ENCODE data around the gene PARP15.

Gene PARP15

GRCh38 chr3:122576174-122576940, 1.1 kb upstream of the PARP15 start:
- DNase-seq: no peak

GRCh38 chr3:122578069-122578740, 755 bp downstream of the PARP15 start:
- no peak for DNase-seq

DNA sequence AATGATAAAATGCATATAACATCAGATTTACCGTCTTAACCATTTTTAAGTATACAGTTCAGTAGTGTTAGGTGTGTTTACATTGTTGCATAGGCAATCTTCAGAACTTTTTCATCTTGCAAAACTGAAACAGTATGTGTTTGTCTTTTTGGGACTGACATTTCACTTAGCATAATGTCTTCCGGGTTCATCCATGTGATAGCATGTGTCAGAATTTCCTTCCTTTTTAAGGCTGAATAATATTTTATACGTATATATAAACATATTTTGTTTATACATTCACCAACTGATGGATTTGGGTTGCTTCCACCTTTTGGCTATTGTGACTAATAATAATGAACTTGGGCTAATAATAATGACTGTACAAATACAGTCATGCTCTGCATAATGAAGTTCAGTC, 3.0 kb downstream of the PARP15 start:
- DNase-seq: no peak

DNA sequence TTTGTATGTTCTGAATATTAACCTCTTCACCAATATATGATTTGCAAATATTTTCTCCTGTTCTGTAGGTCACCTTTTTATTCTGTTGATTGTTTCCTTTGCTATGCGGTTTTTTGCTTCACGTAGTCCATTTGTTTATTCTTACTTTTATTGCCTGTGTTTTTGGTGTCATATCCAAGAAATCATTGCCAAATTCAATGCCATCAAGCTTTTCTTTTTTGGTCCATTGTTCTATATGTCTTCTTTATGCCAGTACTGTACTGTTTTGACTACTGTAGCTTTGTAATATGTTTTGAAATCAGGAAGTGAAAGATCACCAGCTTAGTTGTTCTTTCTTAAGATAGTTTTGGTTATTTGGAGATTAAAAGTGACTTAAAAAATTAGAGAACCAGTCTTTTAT, 4.2 kb downstream of the PARP15 start:
- DNase-seq: no peak

DNA sequence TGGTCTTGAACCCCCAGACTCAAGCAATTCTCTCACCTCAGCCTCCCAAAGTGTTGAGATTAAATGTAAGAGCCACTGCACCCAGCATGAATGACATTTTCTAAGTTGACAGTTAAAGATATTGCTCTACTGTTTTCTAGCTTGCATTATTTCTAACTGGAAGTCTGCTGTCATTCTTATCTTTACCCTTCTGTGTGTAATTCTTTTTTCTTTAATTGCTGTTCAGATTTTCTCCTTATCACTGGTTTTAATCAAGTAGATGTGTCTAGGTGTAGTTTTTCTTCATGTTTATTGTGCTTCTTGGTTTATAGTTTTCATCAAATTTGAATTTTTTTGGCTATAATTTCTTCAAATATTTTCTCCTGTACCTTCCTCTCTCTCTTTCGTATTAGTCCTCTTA, 4.9 kb downstream of the PARP15 start:
- no peak for DNase-seq

GRCh38 chr3:122586098-122586497, 8.6 kb downstream of the PARP15 start:
- no peak for DNase-seq

GRCh38 chr3:122586773-122587485, 9.5 kb downstream of the PARP15 start:
- no peak for DNase-seq

- no peak for DNase-seq
Observed at GRCh38 chr3:122587572-122587971, 10.1 kb downstream of the PARP15 start.

DNA sequence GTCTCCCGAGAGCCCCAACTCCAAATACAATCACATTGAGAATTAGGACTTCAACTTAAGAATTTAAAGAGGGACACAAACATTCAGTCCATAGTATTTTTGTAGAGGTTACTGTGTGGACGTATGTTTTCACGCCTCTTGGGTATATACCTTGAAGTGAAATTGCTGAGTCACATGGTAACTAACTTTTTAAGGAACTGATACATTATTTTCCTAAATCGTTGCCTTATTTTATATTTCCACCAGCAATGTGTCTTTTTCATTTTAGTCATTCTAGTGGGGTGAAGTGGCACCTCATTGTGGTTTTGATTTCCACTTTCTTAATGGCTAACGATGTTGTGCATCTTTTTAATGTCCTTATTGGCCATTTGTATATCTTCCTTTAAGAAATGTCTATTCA, 11.8 kb downstream of the PARP15 start:
- no peak for DNase-seq

- DNase-seq: no peak
Observed at GRCh38 chr3:122590610-122591009, 13.2 kb downstream of the PARP15 start.

DNA sequence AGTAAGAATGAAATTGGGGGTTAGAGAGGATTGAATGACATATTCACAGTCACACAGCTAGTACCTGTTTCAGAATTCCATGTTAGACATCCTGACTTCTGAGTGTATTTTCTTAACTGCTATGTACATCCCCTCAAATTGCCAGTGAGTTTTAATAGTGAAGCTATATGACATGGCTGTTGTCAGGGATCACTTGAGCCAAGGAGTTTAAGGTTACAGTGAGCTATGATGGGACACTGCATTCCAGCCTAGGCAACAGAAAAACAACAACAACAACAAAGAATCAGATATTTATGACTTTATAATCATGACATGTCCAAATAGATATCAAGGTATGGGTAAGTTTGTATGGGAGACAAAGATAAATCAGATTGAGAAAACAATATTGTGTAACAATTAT, 16.6 kb downstream of the PARP15 start:
- no peak for DNase-seq

DNA sequence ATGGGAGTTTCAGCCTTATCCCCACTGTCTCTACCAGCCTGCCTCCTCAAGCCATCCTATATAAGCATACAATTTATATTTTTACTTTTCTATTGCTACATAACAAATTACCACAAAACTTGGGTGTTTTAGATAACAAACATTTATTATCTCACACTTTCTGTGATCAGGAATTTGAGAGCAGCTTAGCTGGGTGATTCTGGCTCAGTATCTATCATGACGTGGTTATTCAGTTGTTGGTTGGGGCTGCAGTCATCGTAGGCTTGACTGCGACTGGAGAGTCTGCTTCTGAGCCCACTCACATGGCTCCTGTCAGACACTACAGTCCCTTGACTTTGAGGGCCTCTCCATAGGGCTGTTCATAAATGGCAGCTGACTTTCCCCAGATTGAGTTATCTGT, 20.7 kb downstream of the PARP15 start:
- no peak for DNase-seq

DNA sequence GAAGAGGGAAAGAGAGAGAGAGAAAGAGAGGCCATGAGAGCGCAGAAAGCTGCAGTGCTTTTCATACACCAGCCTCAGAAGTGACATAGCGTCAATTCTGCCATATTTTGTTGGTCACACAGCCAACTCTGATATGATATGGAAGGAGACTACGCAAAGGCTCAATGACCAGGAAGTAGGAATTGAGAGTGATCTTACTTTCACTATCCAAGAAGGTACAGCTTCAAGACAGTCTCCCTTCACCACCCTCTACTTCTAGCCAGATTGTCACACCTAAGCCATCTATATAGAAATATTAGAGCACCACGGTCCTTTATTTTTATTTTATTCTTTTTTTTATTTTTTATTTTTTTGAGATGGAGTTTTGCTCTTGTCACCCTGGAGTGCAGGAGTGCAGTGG, 21.1 kb downstream of the PARP15 start:
- DNase-seq: no peak

DNA sequence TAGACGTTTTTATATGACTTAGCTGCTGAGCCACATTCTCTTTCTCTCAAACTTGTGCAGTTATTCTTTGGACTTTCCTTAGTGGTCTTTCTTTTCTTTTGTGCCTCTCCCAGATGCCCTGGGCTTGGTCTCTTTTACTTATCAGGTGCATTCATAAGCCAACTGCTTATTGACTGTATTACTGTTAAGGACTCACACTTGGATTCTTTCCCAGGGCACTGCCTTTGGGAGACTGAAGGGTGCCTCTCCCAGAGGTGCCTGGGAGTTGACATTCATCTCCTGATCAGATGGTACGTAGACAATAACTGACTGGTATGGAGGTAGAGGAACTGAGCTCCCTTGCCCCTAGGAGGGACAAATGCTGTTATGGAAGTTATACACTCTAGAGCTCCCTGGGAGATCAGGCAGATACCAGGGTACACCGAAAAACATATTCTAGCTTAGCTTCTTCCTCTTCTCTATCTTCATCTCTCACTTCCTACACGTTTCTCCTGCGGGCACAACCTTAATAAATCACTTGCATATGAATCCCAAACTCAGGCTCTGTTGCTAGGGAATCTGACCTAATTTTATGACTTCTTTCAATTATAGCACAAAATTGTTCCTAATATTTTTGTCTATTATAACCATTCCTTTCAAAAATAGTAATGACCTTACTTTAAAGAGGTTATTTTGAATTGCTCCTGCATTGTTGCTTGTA, 24.7 kb downstream of the PARP15 start:
- DNase-seq: no peak

- DNase-seq: no peak
Observed at GRCh38 chr3:122603056-122603455, 25.6 kb downstream of the PARP15 start.

GRCh38 chr3:122606330-122606729, 28.9 kb downstream of the PARP15 start:
- no peak for DNase-seq

- no peak for DNase-seq
Observed at GRCh38 chr3:122608916-122609315, 31.5 kb downstream of the PARP15 start.

DNA sequence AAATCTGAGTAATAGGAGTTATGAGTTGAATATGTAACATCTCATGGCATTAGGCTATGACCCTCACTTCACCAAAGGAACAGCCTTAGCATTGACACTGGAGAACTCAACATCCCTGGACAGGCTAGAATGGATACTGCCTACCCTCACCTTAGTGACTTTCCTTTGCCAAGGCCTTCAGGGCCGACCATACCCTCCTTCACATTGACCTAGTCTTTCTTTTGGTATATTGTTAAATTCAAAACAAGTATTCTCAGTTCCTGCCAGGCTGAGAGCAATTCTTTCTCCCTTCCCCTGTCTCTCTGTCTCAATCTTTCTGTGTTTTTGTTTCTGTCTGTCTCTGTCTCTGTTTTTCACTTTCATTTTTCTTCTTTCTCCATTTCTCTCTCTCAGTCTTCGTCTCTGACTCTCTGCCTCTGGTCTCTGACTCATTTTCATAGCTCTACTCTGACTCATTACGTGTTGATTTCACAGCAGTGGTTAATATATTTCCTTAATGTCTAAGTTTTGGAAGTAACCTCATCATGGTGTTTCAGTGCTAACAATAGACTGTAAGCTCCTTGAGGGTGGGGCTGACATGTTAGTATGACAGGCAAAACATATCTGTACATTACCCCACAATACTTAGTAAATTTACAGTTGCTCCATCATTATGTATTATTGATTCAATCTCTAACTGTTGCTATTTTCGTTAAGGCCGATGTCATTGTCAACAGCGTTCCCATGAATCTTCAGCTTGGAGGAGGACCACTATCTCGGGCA, 32.5 kb downstream of the PARP15 start:
- no peak for DNase-seq

DNA sequence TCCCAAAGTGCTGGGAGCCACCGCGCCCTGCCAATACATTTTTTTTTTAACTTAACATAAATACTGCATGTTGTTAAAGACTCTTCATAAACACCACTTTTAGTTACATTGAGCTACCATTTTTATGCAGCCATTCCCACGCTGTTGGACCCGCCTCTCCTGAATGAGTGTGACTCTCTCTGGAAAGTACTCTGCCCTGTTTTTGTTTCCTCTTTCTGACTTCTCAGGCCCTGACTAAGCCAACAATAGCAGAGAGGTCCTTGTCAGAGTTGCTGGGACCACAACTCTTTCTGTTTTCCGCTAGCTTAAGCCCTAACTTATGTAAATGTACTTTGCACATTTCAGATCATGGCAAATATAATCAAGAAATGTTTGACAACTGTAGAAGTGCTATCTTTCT, 35.2 kb downstream of the PARP15 start:
- no peak for DNase-seq

DNA sequence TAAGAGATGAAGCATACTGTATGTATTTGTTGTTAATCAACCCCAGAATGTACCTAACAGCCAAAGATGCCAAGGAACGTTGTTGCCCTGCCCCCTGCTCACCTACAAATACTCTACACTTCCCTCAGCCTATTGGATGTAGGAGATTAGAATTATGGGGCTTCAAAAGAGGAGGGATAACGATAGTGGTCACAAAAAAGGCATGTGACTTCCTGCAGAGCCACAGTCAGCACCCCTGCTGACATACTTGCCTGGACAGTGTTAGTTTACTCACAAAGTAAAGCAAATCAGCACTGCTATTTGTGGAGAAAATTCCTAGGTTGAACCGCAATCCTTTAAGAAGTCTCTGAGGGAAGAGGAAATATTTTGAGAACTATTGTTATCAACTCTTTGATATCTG, 37.9 kb downstream of the PARP15 start:
- DNase-seq: no peak

DNA sequence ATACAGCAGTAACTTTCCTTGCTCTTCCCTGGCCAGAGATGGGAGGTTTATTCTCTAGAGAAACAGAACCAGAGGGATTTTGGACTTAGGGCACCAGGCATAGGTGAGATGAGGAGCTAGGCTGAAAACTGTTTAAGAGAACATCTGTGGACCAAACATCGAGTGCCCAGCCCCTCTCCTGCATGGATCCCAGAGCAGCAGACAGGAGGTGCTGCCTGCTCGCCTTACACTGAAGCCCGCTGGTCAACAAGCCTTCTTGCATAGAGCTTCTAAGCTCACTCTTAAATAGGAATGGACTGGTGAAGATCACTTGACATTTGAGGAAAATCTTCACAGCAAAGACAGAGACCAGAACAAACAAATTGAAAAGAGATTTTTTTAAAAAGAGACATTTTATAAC, 41.2 kb downstream of the PARP15 start:
- no peak for DNase-seq

GRCh38 chr3:122619040-122619439, 41.6 kb downstream of the PARP15 start:
- DNase-seq: no peak

DNA sequence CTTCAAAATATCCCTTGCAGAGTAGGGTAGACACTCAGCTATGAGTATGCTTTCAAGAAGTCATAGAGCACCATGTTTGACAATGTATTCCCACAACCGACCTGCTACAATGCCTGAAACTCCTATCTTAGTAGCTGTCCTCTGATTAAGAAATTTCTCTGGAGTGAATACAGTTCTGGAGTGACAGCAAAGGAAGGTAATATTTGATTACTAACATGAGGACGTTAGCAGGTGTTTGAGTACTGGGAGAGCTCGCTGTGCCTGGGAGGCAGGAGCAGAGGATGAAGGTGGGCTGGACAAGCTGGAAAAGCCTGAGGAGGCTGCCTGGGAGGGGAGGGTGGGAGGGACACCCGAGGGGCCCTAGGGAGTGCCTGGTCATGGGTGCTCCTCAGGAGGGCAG, 42.9 kb downstream of the PARP15 start:
- DNase-seq: no peak
